HepG2 (cell line): Measurements from ENCODE around the gene GRIP1.

Source experiments
- ATF6 ChIP-seq: sonication (generic); formaldehyde crosslinking; conservative IDR thresholded peaks from 2 replicates; pipeline ENCODE4 v1.4.0; 2020; ENCODE audit warnings: missing genetic modification reagents
- HMG20A ChIP-seq: IDR thresholded peaks from 2 replicates; pipeline ENCODE4 v1.6.1; 2016; ENCODE audit warnings: borderline replicate concordance
- NFRKB ChIP-seq: fragments of 450-650 bp; IDR thresholded peaks from 2 replicates; pipeline ENCODE4 v1.6.1; 2017
- NFYB ChIP-seq: sonication (generic); formaldehyde crosslinking; IDR thresholded peaks from 2 replicates; pipeline ENCODE4 v1.4.0; 2020; ENCODE audit warnings: missing genetic modification reagents
- POGZ ChIP-seq: sonication (generic); formaldehyde crosslinking; IDR thresholded peaks from 2 replicates; pipeline ENCODE4 v1.4.0; 2020; ENCODE audit warnings: mild to moderate bottlenecking, missing genetic modification reagents
- POLR2A ChIP-seq, 2 experiments: IDR thresholded peaks; 2 replicates each; pipeline ENCODE4 v1.6.1; 2011; ENCODE audit warnings: low read depth in 2 of 2, low read length in 2 of 2, mild to moderate bottlenecking in 1 of 2, moderate library complexity in 1 of 2; ENCODE audit not compliant: insufficient read depth in 1 of 2
- RBAK ChIP-seq: sonication (generic); formaldehyde crosslinking; IDR thresholded peaks from 2 replicates; pipeline ENCODE4 v1.5.1; 2020; ENCODE audit warnings: mild to moderate bottlenecking, missing genetic modification reagents
- REST ChIP-seq, 2 experiments: IDR thresholded peaks; 2 replicates each; pipeline ENCODE4 v1.6.1; 2011 to 2012; ENCODE audit warnings: low read length in 2 of 2, borderline replicate concordance in 1 of 2, low read depth in 1 of 2, mild to moderate bottlenecking in 1 of 2, moderate library complexity in 1 of 2
- SETDB1 ChIP-seq: sonication (generic); formaldehyde crosslinking; IDR thresholded peaks from 2 replicates; pipeline ENCODE4 v1.5.1; 2020; ENCODE audit warnings: missing genetic modification reagents, mild to moderate bottlenecking, borderline replicate concordance
- ZNF343 ChIP-seq: sonication (generic); formaldehyde crosslinking; IDR thresholded peaks from 2 replicates; pipeline ENCODE4 v1.4.0; 2020; ENCODE audit warnings: mild to moderate bottlenecking, missing genetic modification reagents
- ZNF790 ChIP-seq: sonication (generic); formaldehyde crosslinking; IDR thresholded peaks from 2 replicates; pipeline ENCODE4 v1.8.0; 2022; ENCODE audit warnings: missing genetic modification reagents, mild to moderate bottlenecking, borderline replicate concordance
- ZZZ3 ChIP-seq: sonication (generic); formaldehyde crosslinking; IDR thresholded peaks from 2 replicates; pipeline ENCODE4 v1.4.0; 2020; ENCODE audit warnings: missing genetic modification reagents, mild to moderate bottlenecking, borderline replicate concordance
- TF ChIP-seq, protein P1 (sequence below): sonication (generic); formaldehyde crosslinking; IDR thresholded peaks from 2 replicates; pipeline ENCODE4 v1.8.0; 2022; ENCODE audit warnings: missing genetic modification reagents, mild to moderate bottlenecking, moderate library complexity, borderline replicate concordance
- TF ChIP-seq, protein P2 (sequence below): sonication (generic); formaldehyde crosslinking; IDR thresholded peaks from 2 replicates; pipeline ENCODE4 v1.5.0; 2020; ENCODE audit warnings: mild to moderate bottlenecking, missing genetic modification reagents, moderate library complexity

DNA sequence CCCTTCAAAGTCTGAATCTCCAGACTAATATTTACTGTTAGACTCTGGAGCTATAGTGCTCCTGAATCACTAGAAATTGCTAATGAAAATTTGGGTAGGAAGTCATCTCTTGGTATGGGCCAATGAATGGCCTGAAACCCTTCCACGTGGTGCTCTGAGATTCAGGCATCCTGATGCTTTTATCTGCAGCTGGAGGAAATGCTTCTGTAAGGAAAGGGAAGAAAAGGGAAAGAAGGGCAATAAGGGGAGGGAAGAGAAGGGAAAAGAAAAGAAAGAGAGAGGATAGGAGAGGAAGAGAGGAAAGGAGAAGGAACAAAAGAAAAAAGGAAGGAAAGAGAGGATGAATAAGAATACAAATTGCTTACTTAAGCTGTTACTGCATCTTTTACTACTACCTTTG is 182.3 kb downstream of the GRIP1 start:
- TF ChIP-seq REST (IDR thresholded peaks at IDR 0.05; ENCODE audit: borderline replicate concordance in 1 of 2, low read depth in 1 of 2, low read length in 2 of 2) (no peak), ATF6 (no peak), NFRKB (no peak), ZNF343 (CRISPR knock-in tag) (no peak), POLR2A (IDR thresholded peaks at IDR 0.05; ENCODE audit: insufficient read depth in 1 of 2, low read depth in 2 of 2, low read length in 2 of 2) (no peak), RBAK (CRISPR knock-in tag) (no peak), ZNF790 (CRISPR knock-in tag) (no peak), HMG20A (CRISPR knock-in tag) (no peak), NFYB (CRISPR knock-in tag) (no peak), ZZZ3 (CRISPR knock-in tag) (no peak), SETDB1 (CRISPR knock-in tag) (no peak), POGZ (CRISPR knock-in tag) (no peak)
- TF ChIP-seq, protein P1, sequence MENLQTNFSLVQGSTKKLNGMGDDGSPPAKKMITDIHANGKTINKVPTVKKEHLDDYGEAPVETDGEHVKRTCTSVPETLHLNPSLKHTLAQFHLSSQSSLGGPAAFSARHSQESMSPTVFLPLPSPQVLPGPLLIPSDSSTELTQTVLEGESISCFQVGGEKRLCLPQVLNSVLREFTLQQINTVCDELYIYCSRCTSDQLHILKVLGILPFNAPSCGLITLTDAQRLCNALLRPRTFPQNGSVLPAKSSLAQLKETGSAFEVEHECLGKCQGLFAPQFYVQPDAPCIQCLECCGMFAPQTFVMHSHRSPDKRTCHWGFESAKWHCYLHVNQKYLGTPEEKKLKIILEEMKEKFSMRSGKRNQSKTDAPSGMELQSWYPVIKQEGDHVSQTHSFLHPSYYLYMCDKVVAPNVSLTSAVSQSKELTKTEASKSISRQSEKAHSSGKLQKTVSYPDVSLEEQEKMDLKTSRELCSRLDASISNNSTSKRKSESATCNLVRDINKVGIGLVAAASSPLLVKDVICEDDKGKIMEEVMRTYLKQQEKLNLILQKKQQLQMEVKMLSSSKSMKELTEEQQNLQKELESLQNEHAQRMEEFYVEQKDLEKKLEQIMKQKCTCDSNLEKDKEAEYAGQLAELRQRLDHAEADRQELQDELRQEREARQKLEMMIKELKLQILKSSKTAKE (CRISPR knock-in tag): no peak
- TF ChIP-seq, protein P2, sequence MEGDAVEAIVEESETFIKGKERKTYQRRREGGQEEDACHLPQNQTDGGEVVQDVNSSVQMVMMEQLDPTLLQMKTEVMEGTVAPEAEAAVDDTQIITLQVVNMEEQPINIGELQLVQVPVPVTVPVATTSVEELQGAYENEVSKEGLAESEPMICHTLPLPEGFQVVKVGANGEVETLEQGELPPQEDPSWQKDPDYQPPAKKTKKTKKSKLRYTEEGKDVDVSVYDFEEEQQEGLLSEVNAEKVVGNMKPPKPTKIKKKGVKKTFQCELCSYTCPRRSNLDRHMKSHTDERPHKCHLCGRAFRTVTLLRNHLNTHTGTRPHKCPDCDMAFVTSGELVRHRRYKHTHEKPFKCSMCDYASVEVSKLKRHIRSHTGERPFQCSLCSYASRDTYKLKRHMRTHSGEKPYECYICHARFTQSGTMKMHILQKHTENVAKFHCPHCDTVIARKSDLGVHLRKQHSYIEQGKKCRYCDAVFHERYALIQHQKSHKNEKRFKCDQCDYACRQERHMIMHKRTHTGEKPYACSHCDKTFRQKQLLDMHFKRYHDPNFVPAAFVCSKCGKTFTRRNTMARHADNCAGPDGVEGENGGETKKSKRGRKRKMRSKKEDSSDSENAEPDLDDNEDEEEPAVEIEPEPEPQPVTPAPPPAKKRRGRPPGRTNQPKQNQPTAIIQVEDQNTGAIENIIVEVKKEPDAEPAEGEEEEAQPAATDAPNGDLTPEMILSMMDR (CRISPR knock-in tag): no peak
